SK-N-SH (cell line): ENCODE measurements around the gene C3AR1. TPM values are rescaled to one million over a fixed set of nuclear protein-coding genes. Genes with fewer than 3 reads are reported as not detected.

Experiments used
- CTCF ChIA-PET: fragments of 300-600, 350-600 bp; formaldehyde crosslinking; extraction: SDS; loops from one replicate; lab custom pipeline; 2021; lab: Yijun Ruan, JAX
- POLR2A ChIA-PET: fragments of 350-600 bp; sonication (Branson Sonifier 250); formaldehyde crosslinking; extraction: SDS; loops from one replicate; lab custom pipeline; 2020; ENCODE audit warnings: antibody characterized with exemption, inconsistent platforms; lab: Yijun Ruan, JAX
- DNase-seq: peaks from one replicate; pipeline ENCODE4 v3.0.0; 2012
- H2AFZ ChIP-seq: fragments of 200-600 bp; sonication (generic); 2 replicates; pipeline ENCODE4 v1.8.1; 2016; ENCODE audit warnings: antibody characterized with exemption, mild to moderate bottlenecking, low read depth
- H3F3A ChIP-seq: fragments of 200-600 bp; sonication (generic); replicated peaks from 2 replicates; pipeline ENCODE3; 2016; ENCODE audit warnings: antibody characterized with exemption, mild to moderate bottlenecking; ENCODE audit not compliant: insufficient read depth
- H3K27ac ChIP-seq, 2 experiments: fragments of 200-500 bp in 1 of 2; fragments of 200-600 bp in 1 of 2; sonication (Bioruptor generic) in 1 of 2; sonication (generic), shearing (Covaris generic) in 1 of 2; 2 replicates each; pipeline versions ENCODE4 v1.5.1 to v1.6.1; 2014 to 2016; ENCODE audit warnings: low read depth in 2 of 2, inconsistent platforms in 1 of 2, low read length in 1 of 2, mild to moderate bottlenecking in 1 of 2, mixed read lengths in 1 of 2
- H3K27me3 ChIP-seq: fragments of 200-600 bp; sonication (generic), shearing (Covaris generic); 2 replicates; pipeline ENCODE4 v1.6.1; 2016; ENCODE audit warnings: mixed run types; ENCODE audit not compliant: insufficient read depth
- H3K36me3 ChIP-seq, 2 experiments: fragments of 200-500 bp in 1 of 2; fragments of 200-600 bp in 1 of 2; sonication (Bioruptor generic) in 1 of 2; sonication (generic) in 1 of 2; replicated peaks in 1 of 2; 2 replicates each; pipeline versions ENCODE3 to v1.5.1; 2014 to 2016; ENCODE audit warnings: low read length in 1 of 2, mild to moderate bottlenecking in 1 of 2; ENCODE audit not compliant: insufficient read depth in 2 of 2, control insufficient read depth in 1 of 2
- H3K4me1 ChIP-seq, 2 experiments: fragments of 200-500 bp in 1 of 2; fragments of 200-600 bp in 1 of 2; sonication (Bioruptor generic) in 1 of 2; sonication (generic), shearing (Covaris generic) in 1 of 2; 2 replicates each; pipeline versions ENCODE4 v1.5.1 to v1.6.1; 2014 to 2016; ENCODE audit warnings: low read depth in 1 of 2, low read length in 1 of 2, mixed run types in 1 of 2; ENCODE audit not compliant: insufficient read depth in 2 of 2, control insufficient read depth in 1 of 2
- H3K4me2 ChIP-seq: fragments of 200-600 bp; sonication (generic), shearing (Covaris generic); 2 replicates; pipeline ENCODE4 v1.6.1; 2017; ENCODE audit warnings: mixed run types
- H3K4me3 ChIP-seq, 2 experiments: fragments of 200-500 bp in 1 of 2; fragments of 200-600 bp in 1 of 2; sonication (Bioruptor generic) in 1 of 2; sonication (generic), shearing (Covaris generic) in 1 of 2; 2 replicates each; pipeline versions ENCODE4 v1.5.1 to v1.8.1; 2014 to 2016; ENCODE audit warnings: low read depth in 2 of 2, inconsistent platforms in 1 of 2, low read length in 1 of 2, mild to moderate bottlenecking in 1 of 2, mixed read lengths in 1 of 2, moderate library complexity in 1 of 2
- H3K79me2 ChIP-seq: fragments of 200-600 bp; sonication (generic); 2 replicates; pipeline ENCODE4 v1.8.1; 2017; ENCODE audit warnings: mild to moderate bottlenecking; ENCODE audit not compliant: insufficient read depth
- H3K9ac ChIP-seq: fragments of 200-600 bp; sonication (generic); 2 replicates; pipeline ENCODE4 v1.6.1; 2017; ENCODE audit warnings: mixed run types
- H3K9me2 ChIP-seq: fragments of 200-600 bp; sonication (generic); 2 replicates; pipeline ENCODE4 v1.6.1; 2017; ENCODE audit warnings: mixed run types
- H3K9me3 ChIP-seq: fragments of 200-600 bp; sonication (generic); 2 replicates; pipeline ENCODE4 v1.6.1; 2017; ENCODE audit warnings: mixed run types, mild to moderate bottlenecking, moderate library complexity
- H4K20me1 ChIP-seq: fragments of 200-600 bp; sonication (generic); 2 replicates; pipeline ENCODE4 v1.6.1; 2017; ENCODE audit warnings: mild to moderate bottlenecking, mixed run types; ENCODE audit not compliant: insufficient read depth
- CTCF ChIP-seq: fragments of 200-600 bp; sonication (generic); IDR thresholded peaks from 2 replicates; pipeline ENCODE4 v1.6.1; 2017; ENCODE audit warnings: antibody characterized with exemption, mild to moderate bottlenecking, moderate library complexity
- EP300 ChIP-seq, 2 experiments: IDR thresholded peaks; 2 replicates each; pipeline versions ENCODE4 v1.4.0 to v1.6.1; 2012; ENCODE audit warnings: borderline replicate concordance in 1 of 2, low read depth in 1 of 2, low read length in 1 of 2
- GATA2 ChIP-seq: sonication (generic); formaldehyde crosslinking; IDR thresholded peaks from 2 replicates; pipeline ENCODE4 v1.5.0; 2020; ENCODE audit warnings: mild to moderate bottlenecking, missing genetic modification reagents
- IRF3 ChIP-seq: fragments of 150-350 bp; IDR thresholded peaks from 2 replicates; pipeline ENCODE4 v1.6.1; 2016; ENCODE audit warnings: mild to moderate bottlenecking, low read depth, low read length
- MAX ChIP-seq: IDR thresholded peaks from 2 replicates; pipeline ENCODE4 v1.4.0; 2012; ENCODE audit warnings: low read depth
- MEF2A ChIP-seq: IDR thresholded peaks from 2 replicates; pipeline ENCODE4 v1.4.0; 2012; ENCODE audit warnings: low read depth, borderline replicate concordance
- MXI1 ChIP-seq: IDR thresholded peaks from 2 replicates; pipeline ENCODE4 v1.6.1; 2012; ENCODE audit warnings: mild to moderate bottlenecking, low read depth, low read length, improper control_type of control experiment
- NFIC ChIP-seq: IDR thresholded peaks from 2 replicates; pipeline ENCODE4 v1.4.0; 2012; ENCODE audit warnings: borderline replicate concordance
- POLR2AphosphoS5 ChIP-seq: IDR thresholded peaks from 2 replicates; pipeline ENCODE4 v1.6.1; 2012; ENCODE audit warnings: low read depth, low read length
- RAD21 ChIP-seq: IDR thresholded peaks from 2 replicates; pipeline ENCODE4 v1.6.1; 2012; ENCODE audit warnings: mild to moderate bottlenecking, low read length
- REST ChIP-seq: IDR thresholded peaks from 2 replicates; pipeline ENCODE4 v1.6.1; 2012; ENCODE audit warnings: mild to moderate bottlenecking, low read depth, low read length, moderate library complexity
- RXRA ChIP-seq: IDR thresholded peaks from 2 replicates; pipeline ENCODE4 v1.4.0; 2012; ENCODE audit warnings: low read depth, mild to moderate bottlenecking, borderline replicate concordance
- SIN3A ChIP-seq: IDR thresholded peaks from 2 replicates; pipeline ENCODE4 v1.6.1; 2012; ENCODE audit warnings: low read depth, mild to moderate bottlenecking, low read length, moderate library complexity, borderline replicate concordance
- TAF1 ChIP-seq: IDR thresholded peaks from 2 replicates; pipeline ENCODE4 v1.6.1; 2012; ENCODE audit warnings: low read depth, mild to moderate bottlenecking, low read length, moderate library complexity, borderline replicate concordance
- TCF12 ChIP-seq: IDR thresholded peaks from 2 replicates; pipeline ENCODE4 v1.4.0; 2012
- YY1 ChIP-seq: IDR thresholded peaks from 2 replicates; pipeline ENCODE4 v1.4.0; 2012; ENCODE audit warnings: low read depth, mild to moderate bottlenecking
- ZBTB33 ChIP-seq: IDR thresholded peaks from 2 replicates; pipeline ENCODE4 v1.4.0; 2012; ENCODE audit warnings: low read depth, borderline replicate concordance
- WGBS: methylation state at CpG from one replicate; pipeline ENCODE4 v1.1.6; 2017; ENCODE audit warnings: low lambda C conversion rate; 5-methylcytosine and 5-hydroxymethylcytosine counted together
- polyA plus RNA-seq, 3 experiments: library from polyadenylated mRNA; depleted of rRNA; stranded (reverse); fragments of >200 nt; gene quantifications; 2 replicates each; pipeline ENCODE4 v1.2.3, GENCODE V29; 2012

Gene C3AR1
- polyA plus RNA-seq, 1 of the 3 experiments (the other 2 are of a cell fraction) = 1.4 TPM

GRCh38 chr12:8032242-8033152, 33.7 kb downstream of the C3AR1 start, which contains the start of gene FOXJ2:
FOXJ2 (plus strand) TSS chr12:8032716; CDS start chr12:8039833, 7,117 bp downstream.
- peaks cover 19% of the 10 kb centered on the region for H3F3A ChIP-seq
- peak within 1 kb of the TSS; percentile 53 to 63; a peak in 2 of 4 replicates for H3K27ac ChIP-seq
- no peaks in the 10 kb centered on the region for H3K9me2 ChIP-seq
- POLR2A ChIA-PET = no interaction called here
- H3K9ac ChIP-seq = peak within 1 kb of the TSS; percentile 90
- H3K4me2 ChIP-seq = peak within 1 kb of the TSS; percentile 91
- peaks cover 20% of the 10 kb centered on the region for H4K20me1 ChIP-seq
- H3K79me2 ChIP-seq = peaks cover 43% of the 10 kb centered on the region
- TF ChIP-seq IRF3 = no peak
- TF ChIP-seq SIN3A = peak; percentile 41; the same call in 1 of the 2 replicates
- no peak for TF ChIP-seq TCF12
- TF ChIP-seq NFIC = no peak
- TF ChIP-seq RXRA = no peak
- TF ChIP-seq POLR2AphosphoS5 = peak; percentile 50; the same call in 1 of the 2 replicates
- peak in 1 of 2 experiments; percentile 30; a peak in 1 of 4 replicates for TF ChIP-seq EP300 (IDR thresholded peaks at IDR 0.05; ENCODE audit: borderline replicate concordance in 1 of 2, low read depth in 1 of 2, low read length in 1 of 2)
- TF ChIP-seq MXI1 = no peak
- TF ChIP-seq TAF1 = peak; percentile 37; the same call in 1 of the 2 replicates
- TF ChIP-seq RAD21 = no peak
- TF ChIP-seq CTCF = peak; percentile 20
- no peak for TF ChIP-seq MEF2A
- peak; percentile 40 for TF ChIP-seq MAX
- TF ChIP-seq ZBTB33 = no peak
- TF ChIP-seq YY1 = no peak
- no peak for TF ChIP-seq REST
- no peak for TF ChIP-seq GATA2 (CRISPR knock-in tag)
- H3K9me3 ChIP-seq = no peaks in the 10 kb centered on the region
- 2% methylated on average over 9 of the region's 93 CpGs for WGBS
- peak within 1 kb of the TSS; percentile 94 for H2AFZ ChIP-seq
- no peaks in the 10 kb centered on the region for H3K36me3 ChIP-seq
- CTCF ChIA-PET = interaction anchor here (1.0 to 6.3 kb wide), 3 partner anchors 13 to 99 kb away, joined by 3 to 41 read pairs (median 16); no protein-coding TSS in a partner anchor
- peaks cover 21 to 25% of the 10 kb centered on the region in 2 experiments; a peak in 3 of 4 replicates for H3K4me1 ChIP-seq
- no peaks in the 10 kb centered on the region for H3K27me3 ChIP-seq
- peak; percentile 91 for DNase-seq
- peak within 1 kb of the TSS; percentile 85 to 89 for H3K4me3 ChIP-seq
